ENCODE results near the gene KIFC1. TPM values are rescaled to one million over a fixed set of nuclear protein-coding genes. Genes with fewer than 3 reads are reported as not detected.

KIFC1 gene
- total and polyA plus RNA-seq, 9 of the 15 experiments (the other 6 are each of a cell fraction or from before 2014, with no cell fraction given) = 1.3 to 95.2 (median 76.9) TPM

DNA sequence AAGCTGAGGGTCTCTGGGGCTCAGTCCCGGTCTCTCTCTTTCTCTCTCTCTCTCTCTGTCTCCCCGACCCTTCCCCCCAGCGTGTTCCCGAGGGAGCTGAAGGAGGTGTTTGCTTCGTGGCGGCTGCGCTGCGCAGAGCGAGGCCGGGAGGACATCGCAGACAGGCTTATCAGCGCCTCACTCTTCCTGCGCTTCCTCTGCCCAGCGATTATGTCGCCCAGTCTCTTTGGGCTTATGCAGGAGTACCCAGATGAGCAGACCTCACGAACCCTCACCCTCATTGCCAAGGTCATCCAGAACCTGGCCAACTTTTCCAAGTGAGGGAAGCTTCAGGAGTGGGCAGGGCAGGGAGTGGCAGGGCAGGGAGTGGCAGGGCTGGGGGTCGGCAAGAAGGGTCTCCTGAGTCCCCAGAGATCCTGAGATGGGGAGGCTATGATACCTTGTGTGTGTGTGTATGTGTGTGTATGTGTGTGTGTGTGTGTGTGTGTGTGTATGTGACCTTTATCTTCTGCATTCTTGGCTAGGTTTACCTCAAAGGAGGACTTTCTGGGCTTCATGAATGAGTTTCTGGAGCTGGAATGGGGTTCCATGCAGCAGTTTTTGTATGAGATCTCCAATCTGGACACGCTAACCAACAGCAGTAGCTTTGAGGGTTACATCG, 49.2 kb downstream of the KIFC1 start (continued):
- TF ChIP-seq, protein P1, sequence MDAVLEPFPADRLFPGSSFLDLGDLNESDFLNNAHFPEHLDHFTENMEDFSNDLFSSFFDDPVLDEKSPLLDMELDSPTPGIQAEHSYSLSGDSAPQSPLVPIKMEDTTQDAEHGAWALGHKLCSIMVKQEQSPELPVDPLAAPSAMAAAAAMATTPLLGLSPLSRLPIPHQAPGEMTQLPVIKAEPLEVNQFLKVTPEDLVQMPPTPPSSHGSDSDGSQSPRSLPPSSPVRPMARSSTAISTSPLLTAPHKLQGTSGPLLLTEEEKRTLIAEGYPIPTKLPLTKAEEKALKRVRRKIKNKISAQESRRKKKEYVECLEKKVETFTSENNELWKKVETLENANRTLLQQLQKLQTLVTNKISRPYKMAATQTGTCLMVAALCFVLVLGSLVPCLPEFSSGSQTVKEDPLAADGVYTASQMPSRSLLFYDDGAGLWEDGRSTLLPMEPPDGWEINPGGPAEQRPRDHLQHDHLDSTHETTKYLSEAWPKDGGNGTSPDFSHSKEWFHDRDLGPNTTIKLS (IDR thresholded peaks at IDR 0.05; ENCODE audit: borderline replicate concordance, low read depth) = peak; percentile 41; the same call in 1 of the 2 replicates
- TF ChIP-seq L3MBTL2 (IDR thresholded peaks at IDR 0.05) = peak; percentile 47
- no peak for TF ChIP-seq ZNF780A (CRISPR knock-in tag; IDR thresholded peaks at IDR 0.05)
- TF ChIP-seq CTBP1 (IDR thresholded peaks at IDR 0.05; ENCODE audit: borderline replicate concordance) = peak; percentile 23; the same call in 1 of the 2 replicates
- TF ChIP-seq SP1 (CRISPR knock-in tag; IDR thresholded peaks at IDR 0.05) = no peak
- 0 out of 4 replicates have a peak, but pooled peaks of 1 of the 2 experiments have one; percentile 21 for TF ChIP-seq RCOR1 (IDR thresholded peaks at IDR 0.05; ENCODE audit: borderline replicate concordance in 1 of 2, low read depth in 2 of 2, low read length in 2 of 2)
- no peak for TF ChIP-seq PHF8 (IDR thresholded peaks at IDR 0.05; ENCODE audit: borderline replicate concordance, low read length)
- TF ChIP-seq DACH1 (IDR thresholded peaks at IDR 0.05; ENCODE audit: partially characterized antibody) = no peak
- 0 out of 2 replicates have a peak, but pooled peaks have one; percentile 40 for TF ChIP-seq LEF1 (IDR thresholded peaks at IDR 0.05)
- TF ChIP-seq ZNF184 (CRISPR knock-in tag; IDR thresholded peaks at IDR 0.05) = no peak
- TF ChIP-seq BRCA1 (IDR thresholded peaks at IDR 0.05) = no peak
- TF ChIP-seq BRCA1 (CRISPR knock-in tag; IDR thresholded peaks at IDR 0.05) = no peak
- TF ChIP-seq, protein P2, sequence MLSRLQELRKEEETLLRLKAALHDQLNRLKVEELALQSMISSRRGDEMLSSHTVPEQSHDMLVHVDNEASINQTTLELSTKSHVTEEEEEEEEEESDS (CRISPR knock-in tag; IDR thresholded peaks at IDR 0.05) = no peak
- TF ChIP-seq, protein P3, sequence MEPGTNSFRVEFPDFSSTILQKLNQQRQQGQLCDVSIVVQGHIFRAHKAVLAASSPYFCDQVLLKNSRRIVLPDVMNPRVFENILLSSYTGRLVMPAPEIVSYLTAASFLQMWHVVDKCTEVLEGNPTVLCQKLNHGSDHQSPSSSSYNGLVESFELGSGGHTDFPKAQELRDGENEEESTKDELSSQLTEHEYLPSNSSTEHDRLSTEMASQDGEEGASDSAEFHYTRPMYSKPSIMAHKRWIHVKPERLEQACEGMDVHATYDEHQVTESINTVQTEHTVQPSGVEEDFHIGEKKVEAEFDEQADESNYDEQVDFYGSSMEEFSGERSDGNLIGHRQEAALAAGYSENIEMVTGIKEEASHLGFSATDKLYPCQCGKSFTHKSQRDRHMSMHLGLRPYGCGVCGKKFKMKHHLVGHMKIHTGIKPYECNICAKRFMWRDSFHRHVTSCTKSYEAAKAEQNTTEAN (CRISPR knock-in tag; IDR thresholded peaks at IDR 0.05) = no peak
- no peak for TF ChIP-seq MCM5 (IDR thresholded peaks at IDR 0.05; ENCODE audit: low read depth)
- no peak for TF ChIP-seq ZNF584 (CRISPR knock-in tag; IDR thresholded peaks at IDR 0.05; ENCODE audit: low read depth)
- TF ChIP-seq PML (IDR thresholded peaks at IDR 0.05; ENCODE audit: low read length) = no peak
- peak; percentile 34; the same call in 1 of the 2 replicates for TF ChIP-seq POLR2G (IDR thresholded peaks at IDR 0.05; ENCODE audit: low read depth, low read length)
- no peak for TF ChIP-seq ATF1 (CRISPR knock-in tag; IDR thresholded peaks at IDR 0.05)
- 0 out of 2 replicates have a peak, but pooled peaks have one; percentile 25 for TF ChIP-seq ATF1 (tag; IDR thresholded peaks at IDR 0.05)
- no peak for TF ChIP-seq IRF2 (CRISPR knock-in tag; IDR thresholded peaks at IDR 0.05)
- TF ChIP-seq PTBP1 (IDR thresholded peaks at IDR 0.05; ENCODE audit: low read depth, low read length) = no peak
- TF ChIP-seq, protein P4, sequence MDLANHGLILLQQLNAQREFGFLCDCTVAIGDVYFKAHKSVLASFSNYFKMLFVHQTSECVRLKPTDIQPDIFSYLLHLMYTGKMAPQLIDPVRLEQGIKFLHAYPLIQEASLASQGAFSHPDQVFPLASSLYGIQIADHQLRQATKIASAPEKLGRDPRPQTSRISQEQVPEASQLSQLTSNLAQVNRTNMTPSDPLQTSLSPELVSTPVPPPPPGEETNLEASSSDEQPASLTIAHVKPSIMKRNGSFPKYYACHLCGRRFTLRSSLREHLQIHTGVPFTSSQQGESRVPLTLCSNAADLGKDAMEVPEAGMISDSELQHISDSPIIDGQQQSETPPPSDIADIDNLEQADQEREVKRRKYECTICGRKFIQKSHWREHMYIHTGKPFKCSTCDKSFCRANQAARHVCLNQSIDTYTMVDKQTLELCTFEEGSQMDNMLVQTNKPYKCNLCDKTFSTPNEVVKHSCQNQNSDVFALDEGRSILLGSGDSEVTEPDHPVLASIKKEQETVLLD (IDR thresholded peaks at IDR 0.05) = no peak; the same call in 1 of the 2 replicates
- TF ChIP-seq, protein P5, sequence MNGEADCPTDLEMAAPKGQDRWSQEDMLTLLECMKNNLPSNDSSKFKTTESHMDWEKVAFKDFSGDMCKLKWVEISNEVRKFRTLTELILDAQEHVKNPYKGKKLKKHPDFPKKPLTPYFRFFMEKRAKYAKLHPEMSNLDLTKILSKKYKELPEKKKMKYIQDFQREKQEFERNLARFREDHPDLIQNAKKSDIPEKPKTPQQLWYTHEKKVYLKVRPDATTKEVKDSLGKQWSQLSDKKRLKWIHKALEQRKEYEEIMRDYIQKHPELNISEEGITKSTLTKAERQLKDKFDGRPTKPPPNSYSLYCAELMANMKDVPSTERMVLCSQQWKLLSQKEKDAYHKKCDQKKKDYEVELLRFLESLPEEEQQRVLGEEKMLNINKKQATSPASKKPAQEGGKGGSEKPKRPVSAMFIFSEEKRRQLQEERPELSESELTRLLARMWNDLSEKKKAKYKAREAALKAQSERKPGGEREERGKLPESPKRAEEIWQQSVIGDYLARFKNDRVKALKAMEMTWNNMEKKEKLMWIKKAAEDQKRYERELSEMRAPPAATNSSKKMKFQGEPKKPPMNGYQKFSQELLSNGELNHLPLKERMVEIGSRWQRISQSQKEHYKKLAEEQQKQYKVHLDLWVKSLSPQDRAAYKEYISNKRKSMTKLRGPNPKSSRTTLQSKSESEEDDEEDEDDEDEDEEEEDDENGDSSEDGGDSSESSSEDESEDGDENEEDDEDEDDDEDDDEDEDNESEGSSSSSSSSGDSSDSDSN (IDR thresholded peaks at IDR 0.05; ENCODE audit: borderline replicate concordance in 1 of 2, low read depth in 2 of 2, low read length in 2 of 2) = peak in 1 of 2 experiments; percentile 63; a peak in 1 of 4 replicates
